Effector memory CD8-positive, alpha-beta T cell (primary cell): ENCODE results near the gene THUMPD2.
A peak's percentile ranks its signal among the peaks of the same experiment; 100 is the strongest.
"Not testable (repeated sequence)": the region's sequence is repeated elsewhere in the genome, so short reads cannot be mapped to it uniquely, and the experiment has no call there.

Experiments used
- ATAC-seq: fragments of 150-1000 bp; cut with Tn5 transposase; replicated peaks from 2 replicates; pipeline ENCODE4 v1.10.0; 2021; ENCODE audit warnings: mild to moderate bottlenecking, moderate library complexity
- DNase-seq, 3 experiments: peaks; one replicate each; pipeline ENCODE4 v3.0.0; 2021
- H3K27ac Mint-ChIP-seq, 2 donors: one replicate each; pipeline ENCODE4 v1.8.0; 2022; ENCODE audit warnings: mild to moderate bottlenecking in 2 of 2, mixed read lengths in 2 of 2, moderate library complexity in 2 of 2
- H3K27me3 Mint-ChIP-seq, 2 donors: one replicate each; pipeline ENCODE4 v1.8.0; 2022; ENCODE audit warnings: mixed read lengths in 2 of 2
- H3K36me3 Mint-ChIP-seq: one replicate; pipeline ENCODE4 v1.8.0; 2022; ENCODE audit warnings: mild to moderate bottlenecking, moderate library complexity, mixed read lengths; ENCODE audit not compliant: insufficient read depth
- H3K4me1 Mint-ChIP-seq, 2 donors: one replicate each; pipeline ENCODE4 v1.8.0; 2022; ENCODE audit warnings: low read depth in 2 of 2, mixed read lengths in 2 of 2
- H3K4me3 Mint-ChIP-seq, 2 donors: one replicate each; pipeline ENCODE4 v1.8.0; 2022; ENCODE audit warnings: mild to moderate bottlenecking in 2 of 2, mixed read lengths in 2 of 2, moderate library complexity in 2 of 2
- H3K9me3 Mint-ChIP-seq, 2 donors: one replicate each; pipeline ENCODE4 v1.8.0; 2022; ENCODE audit warnings: mixed read lengths in 2 of 2
- total RNA-seq, 9 experiments: gene quantifications; one replicate each; lab custom pipeline; 2026; lab: John Stamatoyannopoulos, UW

THUMPD2 gene
- total RNA-seq, result 11.4 to 23.6 (median 19.4) reads per million in 9 experiments

- Mint-ChIP-seq H3K4me1 (peaks cover 37 to 52% of the 10 kb centered on the region in 2 donors), H3K36me3 (peaks cover 12% of the 10 kb centered on the region), H3K27me3 (no peaks in the 10 kb centered on the region), H3K9me3 (no peaks in the 10 kb centered on the region), H3K4me3 (peak within 1 kb of the TSS; percentile 91 to 95), H3K27ac (peak within 1 kb of the TSS; percentile 96 to 97)
- ATAC-seq, result peak; percentile 85
- peak; percentile 34 to 48 (median 42) for DNase-seq
These were observed at the start of gene THUMPD2 for GRCh38 chr2:39778775-39779340. Gene THUMPD2, minus strand, starts transcription at chr2:39779258. Its CDS starts 19 bp downstream, at chr2:39779239.

GRCh38 chr2:39821871-39822270 lies 42.8 kb upstream of the THUMPD2 start:
- Mint-ChIP-seq H3K4me1 (no peaks in the 10 kb centered on the region), H3K36me3 (no peaks in the 10 kb centered on the region), H3K27me3 (peaks cover under 1 to 2% of the 10 kb centered on the region in 2 donors), H3K4me3 (no peak overlapping the region), H3K9me3 (no peaks in the 10 kb centered on the region), H3K27ac (no peak overlapping the region)
- DNase-seq, result no peak
- ATAC-seq, result no peak

GRCh38 chr2:39816845-39817244 lies 37.8 kb upstream of the THUMPD2 start:
- Mint-ChIP-seq H3K4me1 (no peaks in the 10 kb centered on the region), H3K4me3 (no peak overlapping the region), H3K27ac (no peak overlapping the region), H3K9me3 (peaks cover 0 to 1% of the 10 kb centered on the region in 2 donors), H3K36me3 (no peaks in the 10 kb centered on the region), H3K27me3 (peaks cover 42 to 49% of the 10 kb centered on the region in 2 donors)
- DNase-seq (no peak), ATAC-seq (no peak)

- ATAC-seq, result no peak
- Mint-ChIP-seq H3K4me3 (no peak overlapping the region), H3K4me1 (no peaks in the 10 kb centered on the region), H3K27ac (no peak overlapping the region), H3K27me3 (peaks cover 46 to 53% of the 10 kb centered on the region in 2 donors), H3K9me3 (peaks cover 0 to 1% of the 10 kb centered on the region in 2 donors), H3K36me3 (no peaks in the 10 kb centered on the region)
- no peak for DNase-seq
These were observed 37.4 kb upstream of the THUMPD2 start for GRCh38 chr2:39816428-39816827.

GRCh38 chr2:39805936-39806608 lies 27.0 kb upstream of the THUMPD2 start:
- no peak overlapping the region for H3K27ac Mint-ChIP-seq
- H3K27me3 Mint-ChIP-seq, result peaks cover 11 to 24% of the 10 kb centered on the region in 2 donors
- H3K4me3 Mint-ChIP-seq, result no peak overlapping the region
- H3K4me1 Mint-ChIP-seq, result no peaks in the 10 kb centered on the region
- H3K36me3 Mint-ChIP-seq, result no peaks in the 10 kb centered on the region
- DNase-seq (no peak), ATAC-seq (no peak)
- peaks cover 0 to 3% of the 10 kb centered on the region in 2 donors for H3K9me3 Mint-ChIP-seq

GRCh38 chr2:39803839-39804238 lies 24.8 kb upstream of the THUMPD2 start:
- Mint-ChIP-seq H3K4me1 (no peaks in the 10 kb centered on the region), H3K4me3 (no peak overlapping the region), H3K27ac (no peak overlapping the region), H3K36me3 (no peaks in the 10 kb centered on the region), H3K9me3 (peaks cover 0 to 3% of the 10 kb centered on the region in 2 donors), H3K27me3 (peaks cover 0 to 8% of the 10 kb centered on the region in 2 donors)
- no peak for DNase-seq
- ATAC-seq, result no peak

- H3K27me3 Mint-ChIP-seq, result peaks cover 0 to 2% of the 10 kb centered on the region in 2 donors
- H3K4me3 Mint-ChIP-seq, result no peak overlapping the region
- H3K9me3 Mint-ChIP-seq, result peaks cover 0 to 3% of the 10 kb centered on the region in 2 donors
- no peak overlapping the region for H3K27ac Mint-ChIP-seq
- no peaks in the 10 kb centered on the region for H3K4me1 Mint-ChIP-seq
- H3K36me3 Mint-ChIP-seq, result no peaks in the 10 kb centered on the region
- DNase-seq, result no peak
- no peak for ATAC-seq
These were observed 21.7 kb upstream of the THUMPD2 start for GRCh38 chr2:39800752-39801151.

GRCh38 chr2:39796134-39796533 lies 17.1 kb upstream of the THUMPD2 start:
- Mint-ChIP-seq H3K4me3 (no peak overlapping the region), H3K27me3 (no peaks in the 10 kb centered on the region), H3K27ac (no peak overlapping the region), H3K4me1 (no peaks in the 10 kb centered on the region), H3K9me3 (peaks cover 0 to 3% of the 10 kb centered on the region in 2 donors), H3K36me3 (no peaks in the 10 kb centered on the region)
- ATAC-seq (no peak), DNase-seq (no peak)

GRCh38 chr2:39790216-39790818 lies 11.3 kb upstream of the THUMPD2 start:
- DNase-seq, H3K9me3 Mint-ChIP-seq, H3K27ac Mint-ChIP-seq, H3K4me1 Mint-ChIP-seq, H3K4me3 Mint-ChIP-seq, ATAC-seq, H3K36me3 Mint-ChIP-seq: not testable (repeated sequence)
- H3K27me3 Mint-ChIP-seq, result peaks cover 9 to 11% of the 10 kb centered on the region in 2 donors

GRCh38 chr2:39787950-39788349 lies 8.9 kb upstream of the THUMPD2 start:
- Mint-ChIP-seq H3K36me3 (no peaks in the 10 kb centered on the region), H3K4me1 (peaks cover 0 to 2% of the 10 kb centered on the region in 2 donors), H3K27ac (no peak overlapping the region), H3K4me3 (no peak overlapping the region), H3K9me3 (peaks cover 0 to 3% of the 10 kb centered on the region in 2 donors), H3K27me3 (peaks cover 9 to 11% of the 10 kb centered on the region in 2 donors)
- DNase-seq, result no peak
- no peak for ATAC-seq

GRCh38 chr2:39786761-39787522 lies 7.9 kb upstream of the THUMPD2 start:
- H3K9me3 Mint-ChIP-seq, result peaks cover 0 to 3% of the 10 kb centered on the region in 2 donors
- H3K36me3 Mint-ChIP-seq, result no peaks in the 10 kb centered on the region
- H3K27me3 Mint-ChIP-seq, result peaks cover 9 to 11% of the 10 kb centered on the region in 2 donors
- ATAC-seq (no peak), DNase-seq (no peak)
- no peak overlapping the region for H3K4me3 Mint-ChIP-seq
- no peak overlapping the region for H3K27ac Mint-ChIP-seq
- peaks cover 2 to 7% of the 10 kb centered on the region in 2 donors for H3K4me1 Mint-ChIP-seq

GRCh38 chr2:39782591-39782990 lies 3.5 kb upstream of the THUMPD2 start:
- no peak for ATAC-seq
- Mint-ChIP-seq H3K27me3 (peaks cover 9 to 11% of the 10 kb centered on the region in 2 donors), H3K27ac (no peak overlapping the region), H3K36me3 (peaks cover 12% of the 10 kb centered on the region), H3K4me1 (peaks cover 26 to 28% of the 10 kb centered on the region in 2 donors), H3K9me3 (no peaks in the 10 kb centered on the region), H3K4me3 (no peak overlapping the region)
- no peak for DNase-seq

GRCh38 chr2:39781697-39782096 lies 2.6 kb upstream of the THUMPD2 start:
- DNase-seq (no peak), ATAC-seq (no peak)
- peaks cover 30 to 33% of the 10 kb centered on the region in 2 donors for H3K4me1 Mint-ChIP-seq
- peaks cover 9 to 11% of the 10 kb centered on the region in 2 donors for H3K27me3 Mint-ChIP-seq
- H3K36me3 Mint-ChIP-seq, result peaks cover 12% of the 10 kb centered on the region
- no peaks in the 10 kb centered on the region for H3K9me3 Mint-ChIP-seq
- no peak overlapping the region for H3K27ac Mint-ChIP-seq
- H3K4me3 Mint-ChIP-seq, result no peak overlapping the region
